ENCODE measurements around the gene QDPR. TPM values are rescaled to one million over a fixed set of nuclear protein-coding genes. Genes with fewer than 3 reads are reported as not detected.
A peak's percentile ranks its signal among the peaks of the same experiment; 100 is the strongest.
"Not testable (repeated sequence)": the region's sequence is repeated elsewhere in the genome, so short reads cannot be mapped to it uniquely, and the experiment has no call there.

Gene QDPR
- total RNA-seq, 1 experiment from 2014 or later: 36.1 TPM

GRCh38 chr4:17492058-17492741 lies 19.7 kb downstream of the QDPR start:
- no peak for DNase-seq (ENCODE audit: low read depth)

DNA sequence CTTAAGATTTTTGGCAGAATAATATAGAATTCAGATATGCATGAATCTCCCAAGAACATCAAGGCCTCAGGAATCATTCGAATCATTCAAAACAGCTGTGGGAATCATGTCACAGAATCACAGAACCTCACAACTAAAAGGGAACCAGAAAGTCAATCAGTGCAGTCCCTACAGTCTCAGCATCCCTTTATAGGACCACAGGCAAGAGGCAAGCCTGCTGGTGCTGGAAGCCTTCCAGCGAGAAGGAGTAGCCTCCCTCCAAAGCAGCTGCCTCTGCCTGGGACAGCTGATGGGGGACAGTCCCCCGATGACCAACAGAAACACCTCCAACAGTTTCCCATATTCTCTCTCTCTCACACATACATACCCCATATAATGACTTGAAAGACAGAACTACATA lies 20.7 kb downstream of the QDPR start:
- DNase-seq (ENCODE audit: low read depth): no peak

GRCh38 chr4:17490575-17491059 lies 21.3 kb downstream of the QDPR start:
- no peak for DNase-seq (ENCODE audit: low read depth)

DNA sequence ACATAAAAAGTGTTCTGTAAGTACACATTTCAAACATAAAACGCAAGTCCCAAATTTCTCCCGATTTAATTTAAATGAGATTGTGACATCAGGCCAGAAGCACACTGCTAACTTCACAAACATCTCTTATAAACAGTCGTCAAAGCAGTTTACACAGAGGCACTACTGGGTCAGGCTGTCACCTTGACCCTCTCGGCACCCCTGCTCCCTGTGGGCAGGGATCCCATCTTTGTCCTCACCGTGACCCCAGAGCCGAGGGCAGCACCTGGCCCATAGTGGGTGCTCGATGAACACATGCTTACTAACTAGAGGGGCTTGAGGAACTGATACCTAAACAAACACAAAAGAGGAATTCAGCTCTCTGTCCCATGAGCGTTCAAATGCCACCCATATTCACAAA lies 22.2 kb downstream of the QDPR start:
- no peak for DNase-seq (ENCODE audit: low read depth)

GRCh38 chr4:17489123-17489522 lies 22.8 kb downstream of the QDPR start:
- DNase-seq (ENCODE audit: low read depth): no peak

DNA sequence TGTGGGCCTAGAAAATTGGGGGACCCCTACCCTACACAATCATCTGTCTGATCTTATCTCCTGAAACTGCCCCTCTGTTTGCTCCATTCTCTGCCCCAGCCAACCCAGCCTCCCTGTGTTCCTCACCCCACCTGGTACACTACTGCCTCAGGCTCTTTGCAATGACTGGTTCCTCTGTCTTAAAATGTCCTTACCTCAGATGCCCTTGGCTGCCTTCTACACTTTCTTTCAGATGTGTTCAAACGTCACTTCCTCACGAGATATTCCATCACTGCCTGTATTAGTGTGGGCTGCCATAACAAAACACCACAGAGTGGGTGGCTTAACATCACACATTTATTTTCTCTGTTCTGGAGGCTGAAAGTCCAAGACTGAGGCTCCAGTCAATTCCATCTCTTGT lies 29.2 kb downstream of the QDPR start:
- no peak for DNase-seq (ENCODE audit: low read depth)

- DNase-seq (ENCODE audit: low read depth): no peak
Observed at GRCh38 chr4:17480955-17481354, 30.9 kb downstream of the QDPR start.

GRCh38 chr4:17480210-17480927 lies 31.5 kb downstream of the QDPR start:
- no peak for DNase-seq (ENCODE audit: low read depth)

- DNase-seq (ENCODE audit: low read depth): no peak
Observed at GRCh38 chr4:17477774-17478472, 34.0 kb downstream of the QDPR start.

DNA sequence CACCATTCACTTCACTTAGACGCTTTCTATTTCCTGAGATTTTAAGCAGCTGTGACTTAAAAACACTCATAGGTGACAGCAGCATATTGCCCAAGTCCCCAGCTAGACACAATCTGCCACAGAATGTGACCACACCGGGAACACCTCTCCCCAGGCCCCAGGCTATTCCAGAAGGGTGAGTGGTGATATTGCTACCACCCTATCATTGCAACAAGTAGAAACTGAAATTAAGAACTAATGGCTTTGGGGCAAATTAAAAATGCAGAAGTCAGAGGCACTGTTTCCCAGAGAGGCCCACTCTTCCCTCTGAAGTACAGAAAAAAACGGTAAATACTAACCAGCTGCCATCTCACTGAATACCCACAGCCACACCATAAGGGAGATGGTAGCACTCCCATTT lies 35.0 kb downstream of the QDPR start:
- no peak for DNase-seq (ENCODE audit: low read depth)

- no peak for DNase-seq (ENCODE audit: low read depth)
Observed at GRCh38 chr4:17475481-17475880, 36.4 kb downstream of the QDPR start.

- no peak for DNase-seq (ENCODE audit: low read depth)
Observed at GRCh38 chr4:17469931-17470674, 41.8 kb downstream of the QDPR start.

- DNase-seq (ENCODE audit: low read depth): peak; percentile 25
Observed at GRCh38 chr4:17468619-17469221, 43.2 kb downstream of the QDPR start.

DNA sequence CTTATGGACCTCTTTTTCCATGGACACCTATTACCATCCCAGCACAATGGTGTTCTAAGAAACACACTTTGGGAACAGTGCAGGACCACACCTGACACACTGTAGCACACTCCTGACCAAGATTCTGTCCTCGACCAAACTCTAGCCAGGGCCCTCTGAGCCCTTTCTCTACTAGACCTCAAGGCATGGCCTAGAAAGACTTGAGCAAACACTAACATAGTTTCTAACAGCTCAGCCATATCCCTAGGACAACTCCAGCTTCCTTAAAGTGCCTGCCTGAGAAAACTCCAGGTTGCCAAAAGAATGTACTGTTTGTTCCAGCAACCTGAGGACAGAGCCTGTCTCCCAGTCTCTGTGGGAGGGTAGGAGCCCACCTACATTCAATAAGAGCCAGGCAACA lies 48.3 kb downstream of the QDPR start:
- DNase-seq (ENCODE audit: low read depth): no peak

DNA sequence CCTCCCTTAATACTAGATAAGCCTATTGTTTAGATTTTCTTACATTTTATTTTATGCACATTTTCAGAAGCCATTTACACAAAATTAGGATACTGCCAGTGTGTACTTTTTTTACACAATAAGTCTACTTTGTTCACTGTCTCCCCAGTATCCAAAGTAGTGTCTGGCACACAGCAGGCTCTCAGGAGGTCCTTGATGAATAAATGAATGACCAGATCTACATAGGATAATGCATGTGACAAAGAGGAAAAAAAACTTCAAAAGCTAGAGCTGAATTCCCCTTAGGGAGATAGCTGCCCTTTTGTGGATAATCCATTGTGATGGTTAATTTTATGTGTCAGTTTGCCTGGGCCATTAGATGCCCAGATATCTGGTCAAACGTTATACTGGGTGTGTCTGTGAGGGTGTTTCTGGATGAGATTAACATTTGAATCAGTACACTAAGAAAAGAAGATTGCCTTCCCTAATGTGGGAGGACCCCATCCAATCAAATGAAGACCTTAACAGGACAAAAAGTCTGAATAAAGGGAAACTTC lies 61.6 kb downstream of the QDPR start:
- DNase-seq (ENCODE audit: low read depth): no peak

- peak; percentile 72 for DNase-seq (ENCODE audit: low read depth)
Observed at GRCh38 chr4:17448689-17449088, 63.2 kb downstream of the QDPR start.

- DNase-seq (ENCODE audit: low read depth): peak; percentile 72
Observed at GRCh38 chr4:17447675-17448298, 64.1 kb downstream of the QDPR start.

GRCh38 chr4:17447056-17447455 lies 64.8 kb downstream of the QDPR start:
- DNase-seq (ENCODE audit: low read depth): peak; percentile 10

- DNase-seq (ENCODE audit: low read depth): not testable (repeated sequence)
Observed at GRCh38 chr4:17442477-17442876, 69.4 kb downstream of the QDPR start.

GRCh38 chr4:17437396-17437795 lies 74.5 kb downstream of the QDPR start:
- DNase-seq (ENCODE audit: low read depth): no peak

DNA sequence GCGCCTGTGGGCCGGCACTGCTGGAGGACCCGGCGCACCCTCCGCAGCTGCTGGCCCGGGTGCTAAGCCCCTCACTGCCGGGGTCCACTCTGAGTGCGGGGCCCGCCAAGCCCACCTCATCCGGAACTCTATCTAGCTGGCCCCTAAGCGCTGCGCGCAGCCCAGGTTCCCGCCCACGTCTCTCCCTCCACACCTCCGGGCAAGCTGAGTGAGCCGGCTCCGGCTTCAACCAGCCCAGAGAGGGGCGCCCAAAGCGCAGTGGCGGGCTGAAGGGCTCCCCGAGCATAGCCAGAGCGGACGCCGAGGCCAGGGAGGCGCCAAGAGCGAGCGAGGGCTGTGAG lies 75.2 kb downstream of the QDPR start:
- no peak for DNase-seq (ENCODE audit: low read depth)

Measured in LHCN-M2 (cell line).